MM.1S (cell line): ENCODE data around the gene NARF.
"Not testable (repeated sequence)": the region's sequence is repeated elsewhere in the genome, so short reads cannot be mapped to it uniquely, and the experiment has no call there.

ENCODE experiments used
- DNase-seq: peaks from one replicate; pipeline ENCODE4 v3.0.0-alpha.2; 2015
- H2AFZ ChIP-seq: fragments of 300-600 bp; sonication (generic); 2 replicates; pipeline ENCODE4 v1.6.0; 2016; ENCODE audit warnings: antibody characterized with exemption, low read length
- H3F3A ChIP-seq: fragments of 300-600 bp; sonication (generic); 2 replicates; pipeline ENCODE4 v1.6.1; 2016; ENCODE audit warnings: mild to moderate bottlenecking, antibody characterized with exemption, low read length, moderate library complexity, mixed read lengths; ENCODE audit not compliant: insufficient read depth
- H3K27ac ChIP-seq: fragments of 300-600 bp; sonication (generic); 2 replicates; pipeline ENCODE4 v1.5.1; 2016; ENCODE audit warnings: mild to moderate bottlenecking, low read length
- H3K27me3 ChIP-seq: fragments of 300-600 bp; sonication (generic); replicated peaks from 2 replicates; pipeline ENCODE4 v1.6.0; 2016; ENCODE audit warnings: low read length; ENCODE audit not compliant: insufficient read depth
- H3K36me3 ChIP-seq: fragments of 300-600 bp; sonication (generic); replicated peaks from 2 replicates; pipeline ENCODE4 v1.6.1; 2016; ENCODE audit warnings: mild to moderate bottlenecking, low read length, mixed read lengths; ENCODE audit not compliant: insufficient read depth
- H3K4me1 ChIP-seq: fragments of 300-600 bp; sonication (generic); 2 replicates; pipeline ENCODE4 v1.6.1; 2016; ENCODE audit warnings: low read length, mixed read lengths
- H3K4me2 ChIP-seq: fragments of 300-600 bp; sonication (generic); 2 replicates; pipeline ENCODE4 v1.6.0; 2016; ENCODE audit warnings: low read depth, low read length
- H3K4me3 ChIP-seq: fragments of 300-600 bp; sonication (generic); 2 replicates; pipeline ENCODE4 v1.5.1; 2016; ENCODE audit warnings: low read length, mixed read lengths
- H3K79me2 ChIP-seq: fragments of 300-600 bp; sonication (generic); 2 replicates; pipeline ENCODE4 v1.6.1; 2016; ENCODE audit warnings: mixed run types, low read length, mixed read lengths
- H3K9ac ChIP-seq: fragments of 300-600 bp; sonication (generic); 2 replicates; pipeline ENCODE4 v1.6.1; 2016; ENCODE audit warnings: low read length, mixed read lengths
- H3K9me2 ChIP-seq: fragments of 300-600 bp; sonication (generic); replicated peaks from 2 replicates; pipeline ENCODE4 v1.6.1; 2016; ENCODE audit warnings: mild to moderate bottlenecking, low read length, mixed read lengths; ENCODE audit not compliant: insufficient read depth
- H3K9me3 ChIP-seq: fragments of 300-600 bp; sonication (generic); replicated peaks from 2 replicates; pipeline ENCODE4 v1.6.1; 2016; ENCODE audit warnings: mild to moderate bottlenecking, low read length, mixed read lengths; ENCODE audit not compliant: insufficient read depth
- H4K20me1 ChIP-seq: fragments of 300-600 bp; sonication (generic); 2 replicates; pipeline ENCODE4 v1.6.1; 2016; ENCODE audit warnings: mild to moderate bottlenecking, low read length, moderate library complexity, mixed read lengths; ENCODE audit not compliant: insufficient read depth
- EZH2 ChIP-seq: fragments of 300-600 bp; sonication (generic); optimal IDR thresholded peaks from 2 replicates; pipeline ENCODE3; 2017; ENCODE audit warnings: low read depth, mild to moderate bottlenecking, antibody characterized with exemption, low read length, mixed read lengths
- EZH2phosphoT487 ChIP-seq: fragments of 300-600 bp; sonication (generic); IDR thresholded peaks from 2 replicates; pipeline ENCODE4 v1.6.1; 2018; ENCODE audit warnings: antibody characterized with exemption, low read length
- TF ChIP-seq, protein P1 (sequence below): fragments of 300-600 bp; sonication (generic); IDR thresholded peaks from 2 replicates; pipeline ENCODE4 v1.5.1; 2016; ENCODE audit warnings: antibody characterized with exemption, low read length, mixed read lengths

The NARF gene

DNA sequence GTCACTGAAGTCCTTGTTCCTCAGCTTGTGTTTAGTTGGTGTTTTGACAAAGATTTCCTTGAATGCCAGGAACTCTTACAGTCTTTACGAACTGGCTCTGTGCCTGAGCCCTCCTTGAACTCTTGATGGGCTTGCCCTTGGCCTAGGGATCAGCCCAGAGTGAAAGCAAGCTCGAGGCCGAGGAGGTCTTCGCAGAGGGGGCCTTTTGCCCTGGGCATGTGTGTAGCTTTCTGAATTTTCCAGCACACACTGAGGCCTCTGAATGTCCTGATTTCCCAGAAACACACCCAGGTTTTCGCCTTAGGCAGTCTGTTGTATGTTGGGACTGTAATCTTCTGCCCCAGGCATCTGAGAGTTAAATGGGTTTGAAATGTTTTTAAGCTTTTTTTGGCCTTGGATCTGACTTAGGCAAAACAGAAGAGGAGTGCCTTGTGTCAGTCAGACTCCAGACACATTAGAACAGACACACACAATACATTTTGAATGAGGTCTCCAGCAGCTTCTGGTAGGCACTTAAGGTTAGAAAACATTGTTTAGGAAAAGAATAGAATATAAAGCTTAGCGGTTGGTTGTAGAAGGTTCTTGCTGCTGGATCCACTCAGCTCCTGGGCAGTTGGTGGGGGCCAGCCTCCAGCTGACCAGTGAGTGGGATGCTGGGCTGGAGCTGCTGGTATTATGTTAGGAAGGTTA lies 78.1 kb downstream of the NARF start:
- Histone ChIP-seq H3K27ac (peak overlapping the region; percentile 78), H3K4me3 (peak overlapping the region; percentile 15), H3K4me1 (peaks cover 34% of the 10 kb centered on the region), H3F3A (peaks cover 23% of the 10 kb centered on the region), H3K4me2 (peak overlapping the region; percentile 48), H3K9ac (peak overlapping the region; percentile 43), H3K9me3 (no peaks in the 10 kb centered on the region), H3K79me2 (peaks cover 100% of the 10 kb centered on the region), H3K36me3 (no peaks in the 10 kb centered on the region), H3K27me3 (no peaks in the 10 kb centered on the region), H2AFZ (no peak overlapping the region), H3K9me2 (no peaks in the 10 kb centered on the region), H4K20me1 (peaks cover 23% of the 10 kb centered on the region)
- DNase-seq: no peak
- TF ChIP-seq EZH2 (no peak), EZH2phosphoT487 (no peak)
- TF ChIP-seq, protein P1, sequence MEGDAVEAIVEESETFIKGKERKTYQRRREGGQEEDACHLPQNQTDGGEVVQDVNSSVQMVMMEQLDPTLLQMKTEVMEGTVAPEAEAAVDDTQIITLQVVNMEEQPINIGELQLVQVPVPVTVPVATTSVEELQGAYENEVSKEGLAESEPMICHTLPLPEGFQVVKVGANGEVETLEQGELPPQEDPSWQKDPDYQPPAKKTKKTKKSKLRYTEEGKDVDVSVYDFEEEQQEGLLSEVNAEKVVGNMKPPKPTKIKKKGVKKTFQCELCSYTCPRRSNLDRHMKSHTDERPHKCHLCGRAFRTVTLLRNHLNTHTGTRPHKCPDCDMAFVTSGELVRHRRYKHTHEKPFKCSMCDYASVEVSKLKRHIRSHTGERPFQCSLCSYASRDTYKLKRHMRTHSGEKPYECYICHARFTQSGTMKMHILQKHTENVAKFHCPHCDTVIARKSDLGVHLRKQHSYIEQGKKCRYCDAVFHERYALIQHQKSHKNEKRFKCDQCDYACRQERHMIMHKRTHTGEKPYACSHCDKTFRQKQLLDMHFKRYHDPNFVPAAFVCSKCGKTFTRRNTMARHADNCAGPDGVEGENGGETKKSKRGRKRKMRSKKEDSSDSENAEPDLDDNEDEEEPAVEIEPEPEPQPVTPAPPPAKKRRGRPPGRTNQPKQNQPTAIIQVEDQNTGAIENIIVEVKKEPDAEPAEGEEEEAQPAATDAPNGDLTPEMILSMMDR: no peak

DNA sequence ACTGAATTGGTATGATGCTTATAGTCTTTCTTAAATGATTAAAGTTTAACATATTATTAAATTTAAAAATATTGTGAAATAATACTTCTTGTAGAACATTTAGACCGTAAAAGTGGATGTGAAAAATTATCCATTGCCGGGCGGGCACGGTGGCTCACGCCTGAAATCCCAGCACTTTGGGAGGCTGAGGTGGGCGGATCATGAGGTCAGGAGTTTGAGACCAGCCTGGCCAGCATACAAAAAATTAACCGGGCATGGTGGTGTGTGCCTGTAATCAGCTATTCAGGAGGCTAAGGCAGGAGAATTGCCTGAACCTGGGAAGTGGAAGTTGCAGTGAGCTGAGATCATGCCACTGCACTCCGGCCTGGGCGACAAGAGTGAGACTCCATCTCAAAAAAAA lies 78.7 kb downstream of the NARF start:
- peaks cover 34% of the 10 kb centered on the region for H3K4me1 ChIP-seq
- H3K27me3 ChIP-seq, H2AFZ ChIP-seq, H3K9me2 ChIP-seq, H3K4me2 ChIP-seq, H3K9ac ChIP-seq, DNase-seq, H3K4me3 ChIP-seq, H3K9me3 ChIP-seq, H3K36me3 ChIP-seq: not testable (repeated sequence)
- H3K79me2 ChIP-seq: peaks cover 100% of the 10 kb centered on the region
- peaks cover 26% of the 10 kb centered on the region for H4K20me1 ChIP-seq
- peak overlapping the region; percentile 78; the same call in 1 of the 2 replicates for H3K27ac ChIP-seq
- peaks cover 23% of the 10 kb centered on the region for H3F3A ChIP-seq

DNA sequence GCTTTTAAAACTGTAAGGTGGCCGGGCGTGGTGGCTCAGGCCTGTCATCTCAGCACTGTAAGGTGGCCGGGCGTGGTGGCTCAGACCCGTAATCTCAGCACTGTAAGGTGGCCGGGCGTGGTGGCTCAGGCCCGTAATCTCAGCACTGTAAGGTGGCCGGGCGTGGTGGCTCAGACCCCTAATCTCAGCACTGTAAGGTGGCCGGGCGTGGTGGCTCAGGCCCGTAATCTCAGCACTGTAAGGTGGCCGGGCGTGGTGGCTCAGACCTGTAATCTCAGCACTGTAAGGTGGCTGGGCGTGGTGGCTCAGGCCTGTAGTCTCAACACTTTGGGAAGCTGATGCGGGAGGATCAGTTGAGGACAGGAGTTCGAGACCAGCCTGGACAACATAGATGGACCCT lies 80.5 kb downstream of the NARF start:
- H3K9me3 ChIP-seq, H3K27ac ChIP-seq, H3K9ac ChIP-seq, H3K4me2 ChIP-seq, H3K9me2 ChIP-seq, H3K4me3 ChIP-seq, DNase-seq, H3K36me3 ChIP-seq, H3K27me3 ChIP-seq, H2AFZ ChIP-seq: not testable (repeated sequence)
- Histone ChIP-seq H4K20me1 (peaks cover 24% of the 10 kb centered on the region), H3K79me2 (peaks cover 100% of the 10 kb centered on the region), H3K4me1 (peaks cover 28% of the 10 kb centered on the region), H3F3A (peaks cover 17% of the 10 kb centered on the region)
